ENCODE measurements around the gene ALPK1. TPM values are rescaled to one million over a fixed set of nuclear protein-coding genes. Genes with fewer than 3 reads are reported as not detected.

The ALPK1 gene
- polyA plus RNA-seq, 2 of the 4 experiments (the other 2 are of a cell fraction), result 3.5 to 15.9 TPM

GRCh38 chr4:112410364-112410763 lies 113.2 kb downstream of the ALPK1 start (continued):
- no peak for TF ChIP-seq HMGXB4 (CRISPR knock-in tag; IDR thresholded peaks at IDR 0.05; ENCODE audit: borderline replicate concordance)

- H3K4me3 ChIP-seq, result no peak overlapping the region
- CTCF ChIA-PET, result no interaction called here
- POLR2A ChIA-PET, result no interaction called here
- no peak for ATAC-seq
- DNase-seq (ENCODE audit: low read depth in 1 of 2, low spot score in 1 of 2), result no peak
- no peak overlapping the region for H3K27ac ChIP-seq
- FAIRE-seq, result no peak
- H3K9me3 ChIP-seq, result no peaks in the 10 kb centered on the region
- TF ChIP-seq EHMT2 (IDR thresholded peaks at IDR 0.05; ENCODE audit: low read depth), result no peak
- 86% methylated on average over 7 of the region's 7 CpGs for WGBS (ENCODE audit: missing lambda C conversion rate)
- no peaks in the 10 kb centered on the region for H3K4me1 ChIP-seq
- H3K4me2 ChIP-seq, result no peak overlapping the region
Measured at GRCh38 chr4:112410804-112411203, 113.6 kb downstream of the ALPK1 start.

- Histone ChIP-seq H3K4me3 (no peak overlapping the region), H3K9me3 (no peaks in the 10 kb centered on the region), H3K4me2 (no peak overlapping the region), H3K4me1 (no peaks in the 10 kb centered on the region), H3K27ac (no peak overlapping the region)
- no peak for ATAC-seq
- 87% methylated on average over 29 of the region's 32 CpGs for WGBS (ENCODE audit: missing lambda C conversion rate)
- POLR2A ChIA-PET, result no interaction called here
- DNase-seq (ENCODE audit: low read depth in 1 of 2, low spot score in 1 of 2), result no peak
- CTCF ChIA-PET, result no interaction called here
- no peak for FAIRE-seq
- TF ChIP-seq ZNF302 (CRISPR knock-in tag; IDR thresholded peaks at IDR 0.05) (no peak), POLR2AphosphoS2 (conservative IDR thresholded peaks at IDR 0.05; ENCODE audit: low read length) (no peak), USF2 (IDR thresholded peaks at IDR 0.05) (no peak), TFCP2L1 (CRISPR knock-in tag; IDR thresholded peaks at IDR 0.05) (no peak), BCL3 (IDR thresholded peaks at IDR 0.05) (no peak), HOXB13 (CRISPR knock-in tag; IDR thresholded peaks at IDR 0.05; ENCODE audit: low read depth) (no peak), KDM1A (IDR thresholded peaks at IDR 0.05; ENCODE audit: low read depth) (no peak), ELK1 (IDR thresholded peaks at IDR 0.05; ENCODE audit: low read depth, low read length) (no peak), RNF2 (IDR thresholded peaks at IDR 0.05; ENCODE audit: borderline replicate concordance, low read depth) (no peak), EHF (CRISPR knock-in tag; IDR thresholded peaks at IDR 0.05) (no peak), MAFK (IDR thresholded peaks at IDR 0.05; ENCODE audit: partially characterized antibody) (no peak), HDAC2 (IDR thresholded peaks at IDR 0.05) (no peak), CBX2 (IDR thresholded peaks at IDR 0.05; ENCODE audit: borderline replicate concordance, low read depth) (no peak)
Measured at GRCh38 chr4:112411781-112412550, 114.8 kb downstream of the ALPK1 start.

GRCh38 chr4:112416464-112416863 lies 119.3 kb downstream of the ALPK1 start:
- TF ChIP-seq MYC (IDR thresholded peaks at IDR 0.05; ENCODE audit: borderline replicate concordance, low read length) (no peak), NFE2L2 (conservative IDR thresholded peaks at IDR 0.05; ENCODE audit: low read length) (no peak)
- H3K4me2 ChIP-seq, result no peak overlapping the region
- H3K9me3 ChIP-seq, result no peaks in the 10 kb centered on the region
- CTCF ChIA-PET, result no interaction called here
- ATAC-seq (no peak), DNase-seq (ENCODE audit: low read depth in 1 of 2, low spot score in 1 of 2) (no peak), FAIRE-seq (no peak)
- H3K4me1 ChIP-seq, result no peaks in the 10 kb centered on the region
- H3K4me3 ChIP-seq, result no peak overlapping the region
- POLR2A ChIA-PET, result no interaction called here
- H3K27ac ChIP-seq, result no peak overlapping the region
- 89% methylated on average over 3 of the region's 3 CpGs for WGBS (ENCODE audit: missing lambda C conversion rate)

All from A549 (cell line).